ENCODE data around the gene NCLN. TPM values are rescaled to one million over a fixed set of nuclear protein-coding genes. Genes with fewer than 3 reads are reported as not detected.

Gene NCLN
- total RNA-seq, 1 donor from 2014 or later, result 57.0 TPM

GRCh38 chr19:3243819-3244700, 58.3 kb downstream of the NCLN start:
- H3K4me3 ChIP-seq (ENCODE audit: low read depth, low read length), result no peak overlapping the region
- peak; percentile 5 for DNase-seq (ENCODE audit: low read depth)
- H3K27me3 ChIP-seq (ENCODE audit: control insufficient read depth, insufficient read depth, low read length), result no peaks in the 10 kb centered on the region
- no peak for TF ChIP-seq CTCF (IDR thresholded peaks at IDR 0.05; ENCODE audit: insufficient read depth, low read length, poor library complexity, severe bottlenecking)
- H3K36me3 ChIP-seq (ENCODE audit: control insufficient read depth, insufficient read depth, low read length), result no peaks in the 10 kb centered on the region

- no peaks in the 10 kb centered on the region for H3K36me3 ChIP-seq (ENCODE audit: control insufficient read depth, insufficient read depth, low read length)
- DNase-seq (ENCODE audit: low read depth), result no peak
- H3K4me3 ChIP-seq (ENCODE audit: low read depth, low read length), result no peak overlapping the region
- TF ChIP-seq CTCF (IDR thresholded peaks at IDR 0.05; ENCODE audit: insufficient read depth, low read length, poor library complexity, severe bottlenecking), result no peak
- no peaks in the 10 kb centered on the region for H3K27me3 ChIP-seq (ENCODE audit: control insufficient read depth, insufficient read depth, low read length)
Measured at GRCh38 chr19:3245050-3245449, 59.3 kb downstream of the NCLN start.

GRCh38 chr19:3248728-3249326, 63.1 kb downstream of the NCLN start:
- no peak for TF ChIP-seq CTCF (IDR thresholded peaks at IDR 0.05; ENCODE audit: insufficient read depth, low read length, poor library complexity, severe bottlenecking)
- H3K27me3 ChIP-seq (ENCODE audit: control insufficient read depth, insufficient read depth, low read length), result no peaks in the 10 kb centered on the region
- H3K36me3 ChIP-seq (ENCODE audit: control insufficient read depth, insufficient read depth, low read length), result no peaks in the 10 kb centered on the region
- no peak for DNase-seq (ENCODE audit: low read depth)
- H3K4me3 ChIP-seq (ENCODE audit: low read depth, low read length), result no peak overlapping the region

GRCh38 chr19:3249408-3249807, 63.7 kb downstream of the NCLN start:
- H3K36me3 ChIP-seq (ENCODE audit: control insufficient read depth, insufficient read depth, low read length), result no peaks in the 10 kb centered on the region
- no peak for TF ChIP-seq CTCF (IDR thresholded peaks at IDR 0.05; ENCODE audit: insufficient read depth, low read length, poor library complexity, severe bottlenecking)
- H3K4me3 ChIP-seq (ENCODE audit: low read depth, low read length), result no peak overlapping the region
- no peaks in the 10 kb centered on the region for H3K27me3 ChIP-seq (ENCODE audit: control insufficient read depth, insufficient read depth, low read length)
- DNase-seq (ENCODE audit: low read depth), result no peak

GRCh38 chr19:3250675-3251074, 64.9 kb downstream of the NCLN start:
- TF ChIP-seq CTCF (IDR thresholded peaks at IDR 0.05; ENCODE audit: insufficient read depth, low read length, poor library complexity, severe bottlenecking), result peak; percentile 39
- Histone ChIP-seq H3K36me3 (ENCODE audit: control insufficient read depth, insufficient read depth, low read length) (no peaks in the 10 kb centered on the region), H3K4me3 (ENCODE audit: low read depth, low read length) (no peak overlapping the region), H3K27me3 (ENCODE audit: control insufficient read depth, insufficient read depth, low read length) (no peaks in the 10 kb centered on the region)
- no peak for DNase-seq (ENCODE audit: low read depth)

All from kidney epithelial cell (primary cell).